Activated CD4-positive, alpha-beta T cell treated with anti-CD3 and anti-CD28 coated beads, Interleukin-2, Interleukin-4, amounts not matched to agents 100 ng/mL and 50 ng/mL, durations not matched to agents 16 hours and 8 hours (primary cell): ENCODE results near the gene NUFIP1.
"Not testable (repeated sequence)": the region's sequence is repeated elsewhere in the genome, so short reads cannot be mapped to it uniquely, and the experiment has no call there.

Experiments used
- DNase-seq: peaks from one replicate; pipeline ENCODE4 v3.0.0-alpha.2; 2020; ENCODE audit warnings: low spot score

The NUFIP1 gene

GRCh38 chr13:44969551-44970484 lies 19.5 kb downstream of the NUFIP1 start:
- DNase-seq = no peak

GRCh38 chr13:44968434-44968815 lies 20.8 kb downstream of the NUFIP1 start:
- no peak for DNase-seq

DNA sequence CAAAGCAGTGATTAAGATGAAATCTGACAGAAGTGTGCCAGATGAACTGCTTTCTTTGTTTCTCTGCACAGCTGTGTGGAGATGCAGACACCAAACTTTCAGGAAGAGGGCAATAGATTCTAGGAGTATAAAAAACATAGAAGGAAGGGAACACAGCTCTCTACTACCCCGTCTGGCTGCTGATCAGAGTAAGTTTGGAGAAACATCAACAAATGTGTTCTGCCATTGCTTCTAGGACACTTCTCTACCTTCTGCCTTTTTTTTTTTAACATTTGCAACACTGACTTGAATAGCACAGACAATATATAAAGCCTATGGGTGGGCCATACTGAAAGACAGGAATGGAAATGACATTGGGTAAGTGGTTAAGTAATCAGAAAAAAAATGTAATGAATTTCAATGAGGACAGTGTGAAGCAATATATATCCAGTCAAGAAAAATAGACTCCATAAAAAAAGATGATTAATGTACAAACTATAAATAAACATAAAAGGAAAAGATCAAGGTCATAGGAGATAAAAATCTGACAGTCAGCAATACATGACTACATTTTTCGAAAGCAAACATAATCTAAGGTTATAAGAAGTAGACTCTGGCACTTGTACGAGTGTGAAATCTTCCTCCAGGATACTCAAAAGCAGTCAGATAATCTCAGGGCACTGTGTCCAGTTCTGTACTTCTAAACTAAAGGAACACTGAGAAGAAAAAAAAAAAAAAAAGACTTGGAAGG lies 21.4 kb downstream of the NUFIP1 start:
- DNase-seq = no peak

DNA sequence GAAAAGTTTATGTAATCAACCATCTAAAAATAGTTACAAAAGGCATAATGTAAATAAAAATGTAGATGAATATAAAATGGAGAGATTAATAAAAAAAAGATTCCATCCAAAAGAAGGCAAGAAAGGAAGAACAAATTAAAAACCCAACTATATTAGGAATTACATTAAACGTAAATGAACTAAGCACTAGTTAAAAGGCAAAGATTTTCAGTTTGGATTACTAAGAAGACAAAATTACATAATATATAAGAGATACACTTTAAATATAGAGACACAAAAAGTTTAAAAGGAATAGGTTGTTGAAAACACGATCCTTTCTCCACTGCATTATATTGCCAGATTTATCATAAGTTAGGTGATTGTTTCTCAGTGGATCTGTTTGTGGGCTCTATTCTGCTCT lies 27.3 kb downstream of the NUFIP1 start:
- DNase-seq = no peak

GRCh38 chr13:44955406-44955805 lies 33.9 kb downstream of the NUFIP1 start:
- DNase-seq = no peak

DNA sequence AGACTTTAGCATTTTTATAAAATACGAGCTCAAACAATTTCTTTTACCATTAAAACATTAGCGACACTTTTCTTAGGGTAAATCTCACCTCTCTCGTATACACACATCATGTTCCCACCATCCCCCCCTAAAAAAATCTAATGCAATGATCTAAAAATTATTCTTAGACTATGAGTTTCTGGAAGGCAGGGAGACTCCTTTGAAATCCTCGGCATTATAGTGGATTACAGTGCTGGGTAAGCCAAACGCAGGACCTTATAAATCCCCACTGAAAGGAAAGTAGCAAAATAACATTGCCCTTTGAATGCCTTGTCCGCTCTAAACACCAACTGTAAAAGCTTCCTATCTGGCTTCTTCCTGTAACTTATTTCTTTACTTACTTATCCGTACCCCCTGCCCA lies 35.0 kb downstream of the NUFIP1 start:
- no peak for DNase-seq

GRCh38 chr13:44952671-44953070 lies 36.6 kb downstream of the NUFIP1 start:
- DNase-seq = no peak

DNA sequence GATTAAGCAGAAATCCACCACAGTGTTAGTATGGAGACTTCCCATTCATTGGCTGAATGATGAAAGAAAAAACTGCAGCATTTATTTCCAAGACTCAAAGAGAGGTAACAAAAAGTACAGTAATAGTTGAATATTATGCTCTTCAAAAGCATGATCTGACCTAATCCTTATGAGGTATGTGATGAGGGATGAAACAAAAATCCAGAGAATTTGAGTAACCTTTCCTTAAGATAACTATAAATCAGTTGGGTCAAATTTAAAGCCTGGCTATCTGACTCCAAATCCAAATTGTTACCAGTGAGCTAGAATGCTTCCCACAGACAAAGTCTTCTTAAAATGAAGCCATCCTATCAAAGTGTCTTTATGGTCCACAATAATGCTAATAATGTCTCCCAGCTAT lies 38.1 kb downstream of the NUFIP1 start:
- no peak for DNase-seq

DNA sequence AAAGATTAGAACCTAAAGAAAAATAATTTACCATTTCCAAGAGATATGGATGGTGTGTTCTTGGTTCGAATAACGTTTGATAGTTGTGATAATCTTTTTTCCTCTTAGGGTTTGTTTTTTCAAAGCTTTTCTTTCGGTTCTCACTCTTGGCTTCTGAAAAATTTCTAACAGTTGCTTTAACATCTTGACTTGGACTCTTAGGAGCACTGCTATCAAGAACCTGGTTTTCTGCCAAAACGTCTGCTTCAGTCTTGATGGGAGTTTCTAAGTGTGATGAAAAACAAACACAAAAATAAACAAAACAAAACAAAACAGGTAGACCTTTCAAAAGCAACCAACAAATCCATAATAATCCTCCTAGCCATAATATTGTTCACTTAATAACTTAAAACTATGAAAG lies 45.9 kb downstream of the NUFIP1 start:
- not testable (repeated sequence) for DNase-seq

DNA sequence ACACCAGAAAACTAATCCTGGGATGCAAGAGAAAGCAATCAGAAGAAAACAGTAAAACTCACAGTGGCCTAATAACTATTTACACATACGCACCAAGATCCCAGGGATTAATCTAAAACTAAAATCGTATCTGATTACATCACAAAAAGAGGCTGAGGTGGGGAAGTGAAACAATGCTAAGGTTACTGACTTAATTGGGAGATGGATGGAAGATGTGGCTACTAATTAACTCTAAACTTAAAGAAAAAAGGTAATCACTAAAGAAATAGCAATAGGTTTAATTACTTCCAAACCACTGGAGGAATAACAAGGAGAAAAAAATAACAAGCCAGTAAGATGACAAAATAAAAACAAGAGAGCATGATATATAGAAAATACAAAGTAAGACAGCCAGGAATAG lies 50.4 kb downstream of the NUFIP1 start:
- DNase-seq = no peak

GRCh38 chr13:44936246-44936645 lies 53.0 kb downstream of the NUFIP1 start:
- DNase-seq = no peak

- peak; percentile 24 for DNase-seq
Measured at GRCh38 chr13:44934724-44935123, 54.5 kb downstream of the NUFIP1 start.

GRCh38 chr13:44932850-44933251 lies 56.4 kb downstream of the NUFIP1 start:
- DNase-seq = no peak

GRCh38 chr13:44932171-44932849 lies 57.0 kb downstream of the NUFIP1 start:
- no peak for DNase-seq

DNA sequence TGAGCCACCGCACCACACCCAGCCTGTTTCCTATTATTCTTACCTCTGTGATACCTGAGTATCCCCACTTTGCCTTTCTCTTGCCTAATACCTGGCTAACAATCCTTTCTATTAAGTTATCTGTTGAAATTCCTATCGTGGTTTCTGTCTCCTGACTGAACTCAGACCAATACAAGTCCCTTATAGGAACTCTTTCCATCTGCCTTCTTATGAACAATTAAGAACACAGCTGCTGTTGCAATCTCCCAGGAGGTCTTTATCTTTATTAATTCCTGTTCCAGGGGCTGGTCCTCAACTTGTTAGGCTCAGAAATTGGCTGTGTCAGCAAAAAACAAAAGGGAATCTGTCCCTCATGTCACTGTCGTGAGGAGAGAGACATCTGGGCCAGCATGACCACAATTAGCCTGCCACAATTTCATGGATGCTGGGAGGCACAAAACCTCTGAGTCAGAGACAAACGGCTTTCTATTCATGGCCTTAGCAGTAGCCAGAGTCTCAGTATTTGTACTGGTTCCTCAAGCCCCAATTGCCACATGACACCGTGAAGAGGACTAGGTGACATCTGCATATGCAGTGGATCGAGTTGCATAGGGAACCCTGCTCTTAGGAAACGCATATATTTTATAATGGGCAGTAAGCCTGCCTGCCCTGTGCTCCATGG lies 58.2 kb downstream of the NUFIP1 start:
- DNase-seq = no peak

DNA sequence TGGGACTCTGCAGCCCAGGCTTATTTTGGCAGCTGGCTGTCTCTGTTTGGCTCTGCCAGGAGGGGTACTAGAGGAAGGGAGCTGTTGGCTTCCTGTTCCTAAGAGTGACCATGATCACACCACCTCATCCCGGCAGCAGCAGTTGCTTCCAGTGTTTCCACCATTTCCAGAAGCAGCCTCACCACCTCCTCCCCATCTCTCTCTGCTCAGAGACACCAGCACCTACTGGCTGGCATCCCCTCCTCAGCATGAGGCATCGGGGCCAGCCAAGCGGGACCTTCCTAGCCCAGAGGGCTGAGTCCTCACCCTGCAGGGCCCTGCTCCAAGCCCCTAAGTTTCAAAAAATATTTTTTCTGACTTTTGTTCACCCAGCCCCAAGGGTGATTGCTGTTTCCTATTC lies 59.0 kb downstream of the NUFIP1 start:
- no peak for DNase-seq

DNA sequence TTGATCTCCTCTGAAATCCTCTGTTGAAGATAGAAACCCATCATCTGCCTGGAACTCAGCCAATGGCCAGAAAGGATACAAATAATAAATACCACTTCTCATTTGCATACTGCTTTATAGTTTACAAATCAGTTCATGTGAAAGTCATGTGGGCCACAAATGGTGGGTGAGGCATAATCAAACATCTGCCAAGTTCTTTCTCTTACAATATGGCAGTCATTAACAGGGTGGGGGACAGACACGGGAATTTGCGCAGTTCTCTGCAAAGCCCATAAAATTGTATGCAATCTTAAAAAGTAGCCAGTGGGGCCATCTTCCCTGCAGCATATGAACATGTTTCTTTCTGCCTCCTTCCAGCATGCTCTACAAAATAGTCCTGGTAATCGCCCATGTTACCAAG lies 59.6 kb downstream of the NUFIP1 start:
- no peak for DNase-seq

GRCh38 chr13:44927968-44928367 lies 61.3 kb downstream of the NUFIP1 start:
- DNase-seq = no peak

DNA sequence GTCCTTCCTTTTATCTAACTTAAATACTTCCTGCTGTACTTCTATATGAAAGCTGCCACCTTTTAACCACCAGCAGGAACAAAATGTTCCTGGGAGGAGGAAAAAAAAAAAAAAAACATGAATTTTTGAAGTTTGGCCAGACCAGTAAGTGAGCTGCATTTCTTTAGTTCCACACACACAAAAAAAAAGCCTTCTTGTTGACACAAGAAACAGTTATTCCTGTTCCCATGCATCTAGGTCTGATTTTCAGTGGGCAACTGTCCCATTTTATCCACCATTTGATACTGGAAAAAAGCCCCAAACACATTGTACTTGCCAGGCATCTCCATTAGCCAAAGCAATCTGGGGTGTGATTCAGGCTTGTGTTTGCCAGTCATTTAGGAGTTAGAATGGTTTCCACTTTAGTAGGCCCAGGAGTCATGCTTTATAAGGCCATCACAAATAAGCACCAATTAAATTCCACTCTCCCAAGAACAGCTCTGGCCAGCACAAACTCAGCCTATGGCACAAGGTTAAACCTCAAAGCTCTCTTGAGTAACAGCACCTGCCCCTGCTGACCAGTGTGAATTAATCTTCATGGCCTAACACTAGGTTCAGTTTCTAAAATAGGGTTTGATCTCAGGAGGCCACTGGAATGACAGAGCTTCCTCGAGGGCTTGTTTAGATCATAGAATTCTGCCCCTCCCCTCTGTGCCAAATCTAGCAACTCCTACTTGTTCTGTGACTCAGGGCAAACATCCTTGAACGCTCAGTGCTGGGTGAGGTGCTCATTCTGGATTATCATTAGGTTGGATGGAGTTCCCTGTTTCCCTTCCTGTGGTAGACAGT lies 67.1 kb downstream of the NUFIP1 start:
- DNase-seq = no peak

DNA sequence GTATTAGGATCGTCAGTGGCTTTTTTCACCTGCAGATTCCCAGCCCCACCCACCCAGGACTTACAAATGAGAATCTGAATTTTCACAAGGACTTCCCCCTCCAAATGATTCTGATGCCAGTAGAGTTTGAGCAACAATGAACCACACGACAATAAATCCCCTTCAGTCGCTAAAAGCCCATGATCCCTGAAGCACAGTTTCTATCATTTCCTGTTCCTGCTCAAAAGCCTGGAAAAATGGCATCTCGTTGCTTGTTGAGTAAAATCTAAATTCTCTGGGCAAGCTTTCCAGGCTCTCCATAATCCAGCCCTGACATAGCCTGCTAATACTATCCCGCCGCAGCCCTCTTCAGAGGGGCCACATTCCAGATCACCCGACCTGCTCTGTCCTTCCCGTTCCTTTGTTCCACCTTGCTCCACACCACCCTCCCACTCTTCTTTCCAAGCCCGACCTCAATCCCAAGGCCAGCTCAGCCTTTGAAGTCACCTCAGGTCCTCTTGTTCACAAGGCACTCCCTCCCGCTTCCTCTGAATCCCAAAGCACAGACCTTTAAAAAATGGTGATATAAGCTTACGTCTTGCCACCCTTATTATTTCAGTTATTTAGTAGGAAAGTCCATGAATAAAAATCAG lies 67.9 kb downstream of the NUFIP1 start:
- DNase-seq = no peak

- no peak for DNase-seq
Measured at GRCh38 chr13:44920013-44920412, 69.3 kb downstream of the NUFIP1 start.
